ENCODE measurements around the gene TTC4.

DNA sequence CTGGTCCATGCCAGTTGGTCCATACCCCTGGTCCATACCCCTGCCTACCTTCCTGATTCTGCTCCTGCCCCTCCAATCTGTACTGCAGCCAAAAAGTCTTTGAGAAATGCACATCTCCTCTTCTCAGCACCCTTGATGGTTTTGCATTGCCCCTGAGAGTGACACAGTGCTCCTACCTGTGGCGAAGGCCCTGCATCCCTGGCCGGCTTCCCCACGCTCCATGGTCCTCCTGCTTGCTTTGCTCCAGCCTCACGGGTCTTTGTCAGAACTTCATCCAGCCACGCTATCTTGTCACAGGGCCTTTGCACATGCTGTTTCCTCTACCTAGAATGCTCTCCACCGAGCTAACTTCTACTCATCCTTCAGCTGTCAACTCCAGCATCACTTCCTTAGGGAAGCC, 32.2 kb upstream of the TTC4 start:
- TF ChIP-seq, protein P1, sequence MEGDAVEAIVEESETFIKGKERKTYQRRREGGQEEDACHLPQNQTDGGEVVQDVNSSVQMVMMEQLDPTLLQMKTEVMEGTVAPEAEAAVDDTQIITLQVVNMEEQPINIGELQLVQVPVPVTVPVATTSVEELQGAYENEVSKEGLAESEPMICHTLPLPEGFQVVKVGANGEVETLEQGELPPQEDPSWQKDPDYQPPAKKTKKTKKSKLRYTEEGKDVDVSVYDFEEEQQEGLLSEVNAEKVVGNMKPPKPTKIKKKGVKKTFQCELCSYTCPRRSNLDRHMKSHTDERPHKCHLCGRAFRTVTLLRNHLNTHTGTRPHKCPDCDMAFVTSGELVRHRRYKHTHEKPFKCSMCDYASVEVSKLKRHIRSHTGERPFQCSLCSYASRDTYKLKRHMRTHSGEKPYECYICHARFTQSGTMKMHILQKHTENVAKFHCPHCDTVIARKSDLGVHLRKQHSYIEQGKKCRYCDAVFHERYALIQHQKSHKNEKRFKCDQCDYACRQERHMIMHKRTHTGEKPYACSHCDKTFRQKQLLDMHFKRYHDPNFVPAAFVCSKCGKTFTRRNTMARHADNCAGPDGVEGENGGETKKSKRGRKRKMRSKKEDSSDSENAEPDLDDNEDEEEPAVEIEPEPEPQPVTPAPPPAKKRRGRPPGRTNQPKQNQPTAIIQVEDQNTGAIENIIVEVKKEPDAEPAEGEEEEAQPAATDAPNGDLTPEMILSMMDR (IDR thresholded peaks at IDR 0.05; ENCODE audit: insufficient read depth, low read depth, low read length), result no peak
- no peak for TF ChIP-seq EZH2 (IDR thresholded peaks at IDR 0.05; ENCODE audit: insufficient read depth, low read length)
